Aorta (tissue), 5 donors: ENCODE data around the gene KRTAP13-1. TPM values are rescaled to one million over a fixed set of nuclear protein-coding genes. Genes with fewer than 3 reads are reported as not detected.

ENCODE experiments used
- ATAC-seq: fragments of 200-7000 bp; cut with Tn5 transposase; one replicate; pipeline ENCODE4 v1.9.1; 2022; ENCODE audit warnings: moderate library complexity; ENCODE audit not compliant: low FRiP score
- DNase-seq, 2 donors: peaks; one replicate each; pipeline ENCODE4 v3.0.0-alpha.2; 2020
- H3K27ac ChIP-seq, 2 donors: one replicate each; pipeline ENCODE4 v1.5.1; 2013; ENCODE audit warnings: low read length in 2 of 2, mild to moderate bottlenecking in 2 of 2, moderate library complexity in 2 of 2, control low read depth in 1 of 2, inconsistent platforms in 1 of 2, low read depth in 1 of 2
- H3K27me3 ChIP-seq, 2 donors: one replicate each; pipeline ENCODE4 v1.6.1; 2013; ENCODE audit warnings: control low read depth in 1 of 2, low read length in 1 of 2, mild to moderate bottlenecking in 1 of 2, moderate library complexity in 1 of 2; ENCODE audit not compliant: insufficient read depth in 2 of 2, control insufficient read depth in 1 of 2
- H3K36me3 ChIP-seq, 2 donors: one replicate each; pipeline ENCODE4 v1.6.1; 2013; ENCODE audit warnings: control low read depth in 1 of 2, low read length in 1 of 2, mild to moderate bottlenecking in 1 of 2; ENCODE audit not compliant: insufficient read depth in 2 of 2, control insufficient read depth in 1 of 2
- H3K4me1 ChIP-seq, 2 donors: one replicate each; pipeline ENCODE4 v1.6.1; 2013; ENCODE audit warnings: low read length in 2 of 2, control low read depth in 1 of 2, mild to moderate bottlenecking in 1 of 2, moderate library complexity in 1 of 2; ENCODE audit not compliant: insufficient read depth in 2 of 2, control insufficient read depth in 1 of 2
- H3K4me3 ChIP-seq, 2 donors: one replicate each; pipeline ENCODE4 v1.5.1; 2013; ENCODE audit warnings: low read length in 2 of 2, control low read depth in 1 of 2, mild to moderate bottlenecking in 1 of 2
- H3K9me3 ChIP-seq: one replicate; pipeline ENCODE4 v1.6.1; 2013; ENCODE audit warnings: mild to moderate bottlenecking, low read length; ENCODE audit not compliant: control insufficient read depth
- WGBS, 2 donors: extraction: QIAGEN DNeasy Blood & Tissue Kit; methylation state at CpG; one replicate each; pipeline ENCODE4 v1.1.7; 2013; 5-methylcytosine and 5-hydroxymethylcytosine counted together
- intact Hi-C, 2 donors: fragments of 100-400 bp; cut with DNase I; formaldehyde crosslinking; loops; one replicate each; pipeline versions ENCODE4 v1.14.2 to v1.15.0; 2022
- microRNA-seq, 2 donors: library from miRNA; unstranded; fragments of <30 nt; microRNA quantifications; one replicate each; pipeline ENCODE4 v1.2.0, GENCODE V29; 2020
- polyA plus RNA-seq, 2 donors: library from polyadenylated mRNA; stranded (reverse); fragments of 200-250 nt; gene quantifications; one replicate each; pipeline ENCODE4 v1.2.3, GENCODE V29; 2013
- total RNA-seq, 2 donors: library from RNA; stranded (reverse); fragmentation: NEBNext Ultra II Directional; extraction: Animal tissue kit (Norgen Biotek cat#: 25700); gene quantifications; one replicate each; pipeline ENCODE4 v1.2.1, GENCODE V29; 2021
- donor health status: healthy with polysubstance abuse.
- donor health status: Bipolar disorder and iron deficiency.
- donor health status: DM: no; HTN: no; CAD: no.
- donor health status: DM: no; HTN: no; CAD: no.
- donor health status: DM: yes; HTN: yes; CAD: no.

The KRTAP13-1 gene
- total and polyA plus RNA-seq, 4 donors, result not detected

DNA sequence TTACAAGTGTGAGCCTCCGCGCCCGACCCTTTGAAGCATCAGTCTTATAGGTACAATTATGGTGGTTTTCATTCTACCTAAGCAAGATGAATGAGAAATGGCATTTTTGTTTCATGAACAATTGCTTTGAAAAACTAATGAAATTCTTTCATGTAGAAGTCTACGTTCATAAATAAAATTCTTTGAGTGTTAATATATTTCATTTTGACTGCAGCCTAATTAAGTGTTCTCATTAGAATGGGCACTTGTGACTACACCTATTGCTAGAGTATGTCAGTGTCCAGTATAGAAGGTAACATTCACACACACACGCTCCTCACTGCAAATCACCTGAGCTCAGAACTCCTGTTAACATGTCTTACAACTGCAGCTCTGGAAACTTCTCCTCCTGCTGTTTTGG, 44.1 kb downstream of the KRTAP13-1 start, which contains the start of gene KRTAP15-1:
KRTAP15-1 (plus strand) TSS at position 301 of the 400 bp plus-strand sequence; CDS start at position 354, 53 bp downstream.
- Histone ChIP-seq H3K27me3 (no peaks in the 10 kb centered on the region), H3K27ac (no peak within 1 kb of the TSS), H3K36me3 (no peaks in the 10 kb centered on the region), H3K4me1 (no peaks in the 10 kb centered on the region), H3K9me3 (no peaks in the 10 kb centered on the region), H3K4me3 (no peak within 1 kb of the TSS)
- ATAC-seq (no peak), DNase-seq (no peak)
- intact Hi-C loops, result no loop called here
- 93 to 94% methylated on average over 5 of the region's 5 CpGs for WGBS, 2 donors

DNA sequence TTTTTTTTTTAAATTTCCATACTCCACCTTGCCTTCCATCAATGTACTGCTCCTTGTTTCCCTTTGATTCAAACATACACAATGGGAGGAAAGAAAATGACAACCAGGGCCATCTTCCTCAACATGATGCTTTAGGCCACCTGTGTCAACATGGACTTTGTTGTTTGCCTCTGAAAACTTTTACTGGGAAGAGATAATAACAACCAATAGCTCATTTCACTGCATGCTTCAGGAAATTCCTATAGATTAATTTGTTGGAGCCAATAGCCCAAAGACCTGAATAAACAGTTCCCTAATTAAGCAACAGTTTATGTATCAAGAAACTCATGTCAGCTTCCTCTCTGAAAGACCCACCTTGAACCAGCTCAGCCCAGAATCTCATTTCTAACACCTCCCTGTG, 47.4 kb downstream of the KRTAP13-1 start:
- DNase-seq (no peak), ATAC-seq (no peak)
- Histone ChIP-seq H3K4me1 (no peaks in the 10 kb centered on the region), H3K36me3 (no peaks in the 10 kb centered on the region), H3K4me3 (no peak overlapping the region), H3K27me3 (no peaks in the 10 kb centered on the region), H3K27ac (no peak overlapping the region), H3K9me3 (no peaks in the 10 kb centered on the region)
- intact Hi-C loops, result no loop called here

DNA sequence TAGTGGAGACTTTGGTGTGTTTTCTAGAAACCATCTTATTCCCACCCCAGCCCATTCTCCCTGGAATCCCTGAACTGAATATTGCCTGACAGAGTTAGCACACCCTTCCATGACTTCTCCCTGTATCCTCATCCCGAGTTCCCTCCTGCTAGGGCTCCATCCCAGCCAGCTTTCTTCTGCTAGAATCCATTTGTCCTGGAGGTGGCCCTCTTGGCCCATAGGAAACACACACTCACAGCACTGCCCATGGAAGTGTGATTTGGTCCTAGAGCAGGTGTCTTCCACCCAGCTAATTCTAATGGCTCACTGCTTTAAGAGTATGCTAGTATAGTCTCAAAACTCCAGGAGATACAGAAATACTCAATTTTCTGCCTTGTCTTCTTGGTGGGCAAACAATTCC, 48.4 kb downstream of the KRTAP13-1 start:
- DNase-seq, result no peak
- H3K36me3 ChIP-seq, result no peaks in the 10 kb centered on the region
- H3K4me3 ChIP-seq, result no peak overlapping the region
- 57 to 60% methylated on average over 1 of the region's 1 CpG for WGBS, 2 donors
- no peak for ATAC-seq
- no peaks in the 10 kb centered on the region for H3K9me3 ChIP-seq
- intact Hi-C loops, result no loop called here
- no peak overlapping the region for H3K27ac ChIP-seq
- H3K4me1 ChIP-seq, result no peaks in the 10 kb centered on the region
- no peaks in the 10 kb centered on the region for H3K27me3 ChIP-seq

Small RNA genes within 50 kb of the gene (microRNA-seq; reads per million reads assigned to microRNA genes)
- gene MIR4327, result 0 reads per million in 2 donors

Other genes with a start within 250 kb of the KRTAP13-1 start
- gene CLDN17, start 229.2 kb upstream of the KRTAP13-1 start, total RNA-seq, result not detected
- not detected for gene CLDN17, start 229.2 kb upstream of the KRTAP13-1 start, polyA plus RNA-seq
- not detected for gene CLDN8, start 179.9 kb upstream of the KRTAP13-1 start, total RNA-seq
- under 1 TPM in 1 of 2 donors, not detected in 1; 0.23 TPM for gene CLDN8, start 179.9 kb upstream of the KRTAP13-1 start, polyA plus RNA-seq
- not detected for gene KRTAP24-1, start 113.1 kb upstream of the KRTAP13-1 start, total RNA-seq
- gene KRTAP24-1, start 113.1 kb upstream of the KRTAP13-1 start, polyA plus RNA-seq, result not detected
- not detected for gene KRTAP25-1, start 106.5 kb upstream of the KRTAP13-1 start, total RNA-seq
- gene KRTAP25-1, start 106.5 kb upstream of the KRTAP13-1 start, polyA plus RNA-seq, result not detected
- not detected for gene KRTAP26-1, start 75.7 kb upstream of the KRTAP13-1 start, total RNA-seq
- not detected for gene KRTAP26-1, start 75.7 kb upstream of the KRTAP13-1 start, polyA plus RNA-seq
- not detected for gene KRTAP27-1, start 58.3 kb upstream of the KRTAP13-1 start, total RNA-seq
- not detected for gene KRTAP27-1, start 58.3 kb upstream of the KRTAP13-1 start, polyA plus RNA-seq
- gene KRTAP23-1, start 47.4 kb upstream of the KRTAP13-1 start, total RNA-seq, result not detected
- not detected for gene KRTAP23-1, start 47.4 kb upstream of the KRTAP13-1 start, polyA plus RNA-seq
- not detected for gene KRTAP13-2, start 23.8 kb upstream of the KRTAP13-1 start, total RNA-seq
- gene KRTAP13-2, start 23.8 kb upstream of the KRTAP13-1 start, polyA plus RNA-seq, result not detected
- not detected for gene KRTAP13-3, start 29.9 kb downstream of the KRTAP13-1 start, total RNA-seq
- gene KRTAP13-3, start 29.9 kb downstream of the KRTAP13-1 start, polyA plus RNA-seq, result not detected
- not detected for gene KRTAP13-4, start 34.2 kb downstream of the KRTAP13-1 start, total RNA-seq
- gene KRTAP13-4, start 34.2 kb downstream of the KRTAP13-1 start, polyA plus RNA-seq, result not detected
- not detected for gene KRTAP15-1, start 44.2 kb downstream of the KRTAP13-1 start, total RNA-seq
- not detected for gene KRTAP15-1, start 44.2 kb downstream of the KRTAP13-1 start, polyA plus RNA-seq
- gene KRTAP19-1, start 84.3 kb downstream of the KRTAP13-1 start, total RNA-seq, result not detected
- not detected for gene KRTAP19-1, start 84.3 kb downstream of the KRTAP13-1 start, polyA plus RNA-seq
- not detected for gene KRTAP19-2, start 91.4 kb downstream of the KRTAP13-1 start, total RNA-seq
- gene KRTAP19-2, start 91.4 kb downstream of the KRTAP13-1 start, polyA plus RNA-seq, result not detected
- gene KRTAP19-3, start 96.0 kb downstream of the KRTAP13-1 start, total RNA-seq, result not detected
- gene KRTAP19-3, start 96.0 kb downstream of the KRTAP13-1 start, polyA plus RNA-seq, result not detected
- not detected for gene KRTAP19-4, start 101.1 kb downstream of the KRTAP13-1 start, total RNA-seq
- not detected for gene KRTAP19-4, start 101.1 kb downstream of the KRTAP13-1 start, polyA plus RNA-seq
- gene KRTAP19-5, start 106.1 kb downstream of the KRTAP13-1 start, total RNA-seq, result not detected
- gene KRTAP19-5, start 106.1 kb downstream of the KRTAP13-1 start, polyA plus RNA-seq, result not detected
- not detected for gene KRTAP19-6, start 145.8 kb downstream of the KRTAP13-1 start, total RNA-seq
- not detected for gene KRTAP19-6, start 145.8 kb downstream of the KRTAP13-1 start, polyA plus RNA-seq
- not detected for gene KRTAP19-7, start 165.3 kb downstream of the KRTAP13-1 start, total RNA-seq
- not detected for gene KRTAP19-7, start 165.3 kb downstream of the KRTAP13-1 start, polyA plus RNA-seq
- gene KRTAP22-2, start 194.4 kb downstream of the KRTAP13-1 start, total RNA-seq, result not detected
- not detected for gene KRTAP22-2, start 194.4 kb downstream of the KRTAP13-1 start, polyA plus RNA-seq
- gene KRTAP6-3, start 196.4 kb downstream of the KRTAP13-1 start, total RNA-seq, result not detected
- not detected for gene KRTAP6-3, start 196.4 kb downstream of the KRTAP13-1 start, polyA plus RNA-seq
- gene KRTAP6-2, start 202.9 kb downstream of the KRTAP13-1 start, total RNA-seq, result not detected
- gene KRTAP6-2, start 202.9 kb downstream of the KRTAP13-1 start, polyA plus RNA-seq, result not detected
- gene KRTAP22-1, start 205.1 kb downstream of the KRTAP13-1 start, total RNA-seq, result not detected
- not detected for gene KRTAP22-1, start 205.1 kb downstream of the KRTAP13-1 start, polyA plus RNA-seq
- not detected for gene KRTAP6-1, start 217.9 kb downstream of the KRTAP13-1 start, total RNA-seq
- gene KRTAP6-1, start 217.9 kb downstream of the KRTAP13-1 start, polyA plus RNA-seq, result not detected
- not detected for gene KRTAP20-1, start 220.4 kb downstream of the KRTAP13-1 start, total RNA-seq
- gene KRTAP20-1, start 220.4 kb downstream of the KRTAP13-1 start, polyA plus RNA-seq, result not detected
- not detected for gene KRTAP20-4, start 224.6 kb downstream of the KRTAP13-1 start, total RNA-seq
- not detected for gene KRTAP20-4, start 224.6 kb downstream of the KRTAP13-1 start, polyA plus RNA-seq
- not detected for gene KRTAP20-2, start 239.2 kb downstream of the KRTAP13-1 start, total RNA-seq
- not detected for gene KRTAP20-2, start 239.2 kb downstream of the KRTAP13-1 start, polyA plus RNA-seq
- not detected for gene KRTAP20-3, start 246.8 kb downstream of the KRTAP13-1 start, total RNA-seq
- not detected for gene KRTAP20-3, start 246.8 kb downstream of the KRTAP13-1 start, polyA plus RNA-seq